OCI-M2 (cell line): Measurements from ENCODE around the gene MKRN1.
"Not testable (repeated sequence)": the region's sequence is repeated elsewhere in the genome, so short reads cannot be mapped to it uniquely, and the experiment has no call there.

Experiments used
- DNase-seq: peaks from one replicate; lab custom pipeline; 2025; ENCODE audit not compliant: unreplicated experiment; lab: John Stamatoyannopoulos, UW

MKRN1 gene, protein sequence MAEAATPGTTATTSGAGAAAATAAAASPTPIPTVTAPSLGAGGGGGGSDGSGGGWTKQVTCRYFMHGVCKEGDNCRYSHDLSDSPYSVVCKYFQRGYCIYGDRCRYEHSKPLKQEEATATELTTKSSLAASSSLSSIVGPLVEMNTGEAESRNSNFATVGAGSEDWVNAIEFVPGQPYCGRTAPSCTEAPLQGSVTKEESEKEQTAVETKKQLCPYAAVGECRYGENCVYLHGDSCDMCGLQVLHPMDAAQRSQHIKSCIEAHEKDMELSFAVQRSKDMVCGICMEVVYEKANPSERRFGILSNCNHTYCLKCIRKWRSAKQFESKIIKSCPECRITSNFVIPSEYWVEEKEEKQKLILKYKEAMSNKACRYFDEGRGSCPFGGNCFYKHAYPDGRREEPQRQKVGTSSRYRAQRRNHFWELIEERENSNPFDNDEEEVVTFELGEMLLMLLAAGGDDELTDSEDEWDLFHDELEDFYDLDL

DNA sequence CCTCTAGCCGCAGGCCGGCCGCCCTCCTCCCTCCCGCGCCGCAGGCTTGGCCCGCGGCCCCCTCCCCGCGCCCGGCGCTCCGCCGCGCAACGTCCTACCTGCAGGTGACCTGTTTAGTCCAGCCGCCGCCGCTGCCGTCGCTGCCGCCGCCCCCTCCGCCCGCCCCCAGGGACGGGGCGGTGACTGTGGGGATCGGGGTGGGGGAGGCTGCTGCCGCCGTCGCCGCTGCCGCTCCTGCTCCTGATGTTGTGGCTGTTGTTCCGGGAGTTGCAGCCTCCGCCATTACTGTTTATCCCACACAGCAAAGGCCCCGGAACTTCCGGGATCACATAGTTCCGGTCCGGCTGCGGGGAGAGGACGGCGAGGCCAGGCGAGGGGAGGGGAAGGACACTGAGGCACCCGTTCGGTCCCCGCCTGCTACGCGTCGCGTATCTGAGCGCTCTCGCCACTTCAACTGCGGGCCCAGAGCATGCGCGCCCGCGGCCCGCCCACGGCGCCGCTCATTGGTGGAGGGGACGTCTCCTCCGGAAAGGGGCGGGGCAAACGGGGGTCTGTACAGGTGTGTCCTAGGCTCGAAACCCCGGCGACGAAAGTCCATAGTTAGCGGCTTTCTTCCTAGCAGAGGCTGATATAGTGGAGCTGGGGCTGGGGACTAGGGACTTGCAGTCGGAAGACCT lies at the start of gene MKRN1:
MKRN1 (minus strand) TSS at position 444 of the 677 bp plus-strand sequence; CDS start at position 283, 161 bp downstream.
- DNase-seq, result peak; percentile 86

DNA sequence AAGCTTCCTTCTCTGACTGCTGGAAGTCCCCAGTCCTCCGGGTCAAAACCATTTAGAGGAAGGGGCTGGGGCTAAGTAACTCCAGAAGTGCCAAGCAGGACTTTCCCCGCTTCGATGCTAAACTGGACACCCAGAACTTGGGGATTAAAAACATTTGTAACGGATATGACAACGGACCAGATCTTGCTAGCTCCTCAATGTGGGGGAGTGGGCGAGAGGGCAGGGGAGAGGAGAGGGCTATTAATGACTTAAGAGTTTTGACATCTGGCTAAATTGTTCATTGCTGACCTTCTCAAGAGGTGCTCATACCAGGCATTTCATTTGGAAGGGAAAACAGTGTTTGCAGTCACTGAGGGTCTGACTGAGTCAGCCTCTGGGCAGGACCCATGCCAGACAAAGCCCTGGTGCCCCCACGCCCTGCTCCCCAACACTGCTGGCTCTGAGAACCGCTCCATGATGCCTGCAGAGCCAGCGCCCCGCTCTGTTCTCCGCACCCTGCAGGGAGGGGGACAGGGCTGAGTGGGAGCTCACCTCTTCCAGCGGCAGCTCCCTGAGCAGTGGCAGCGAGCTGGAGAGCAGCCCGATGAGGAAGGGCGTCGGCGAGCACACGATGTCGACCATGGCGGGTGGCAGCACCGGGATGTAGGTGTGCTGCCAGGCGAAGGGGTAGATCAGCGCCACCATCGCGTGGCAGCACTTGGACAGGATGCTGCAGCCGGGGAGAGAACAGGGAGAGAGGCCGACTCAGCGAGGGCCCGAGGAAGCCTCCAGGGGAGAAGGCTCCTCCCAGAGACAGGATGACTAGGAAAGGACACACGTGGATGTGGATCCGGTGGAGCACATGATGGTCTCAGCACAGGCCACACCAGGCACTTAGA lies 47.7 kb upstream of the MKRN1 start:
- no peak for DNase-seq

DNA sequence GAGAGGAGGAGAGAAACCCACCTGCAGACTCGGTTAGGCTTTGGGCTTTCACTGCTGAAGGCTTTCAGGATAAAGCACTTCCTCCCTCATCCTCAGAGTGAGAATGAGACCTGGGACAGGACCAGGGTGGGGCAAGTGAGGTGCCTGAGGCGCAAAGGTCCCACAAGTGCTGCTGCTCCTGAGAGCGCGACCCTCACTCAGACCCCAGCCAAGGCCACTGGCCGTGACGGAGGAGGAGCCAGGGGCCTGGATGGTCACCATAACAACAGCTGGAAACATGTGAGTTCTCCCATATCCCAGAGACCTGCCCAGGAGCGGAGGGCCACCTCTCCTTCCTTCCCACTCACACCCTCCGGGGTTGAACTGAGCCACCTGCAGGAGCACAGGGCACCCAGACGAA lies 46.9 kb upstream of the MKRN1 start:
- DNase-seq, result no peak

DNA sequence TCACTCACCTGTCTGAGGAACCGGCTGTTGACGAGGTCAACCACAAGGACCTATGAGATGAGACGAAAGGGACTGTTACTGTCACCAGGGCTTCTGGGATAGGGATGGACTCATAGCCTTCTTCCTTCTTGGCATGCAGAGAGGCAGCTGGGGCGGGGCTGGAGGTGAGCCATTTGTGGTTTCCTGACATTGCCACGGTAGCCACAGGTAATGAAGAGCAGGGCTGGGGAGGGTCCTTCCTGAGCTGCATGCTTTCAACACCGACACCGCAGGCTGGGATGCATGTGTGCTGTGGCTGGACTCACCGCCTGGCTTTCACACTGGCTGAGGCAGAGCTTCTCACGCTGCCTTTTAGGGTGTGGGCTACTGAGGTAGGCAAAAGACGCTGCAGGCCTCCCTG lies 46.4 kb upstream of the MKRN1 start:
- no peak for DNase-seq

DNA sequence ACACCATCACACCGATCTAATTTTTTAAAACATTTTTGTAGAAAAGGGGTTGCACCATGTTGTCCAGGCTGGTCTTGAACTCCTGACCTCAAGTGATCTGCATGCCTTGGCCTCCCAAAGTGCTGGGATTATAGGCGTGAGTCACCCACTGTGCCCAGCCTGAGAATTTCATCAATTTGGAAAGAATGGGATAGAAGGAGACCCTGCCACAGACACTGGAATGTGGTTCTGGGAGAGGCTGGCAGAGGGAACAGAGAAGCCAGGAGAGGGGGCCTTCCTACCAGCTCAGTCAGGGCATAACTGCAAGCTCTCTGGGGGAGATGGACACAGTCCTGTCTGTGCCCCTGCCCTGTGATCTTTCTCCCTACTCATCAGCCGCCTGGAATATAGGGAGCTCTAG lies 42.1 kb upstream of the MKRN1 start:
- no peak for DNase-seq

DNA sequence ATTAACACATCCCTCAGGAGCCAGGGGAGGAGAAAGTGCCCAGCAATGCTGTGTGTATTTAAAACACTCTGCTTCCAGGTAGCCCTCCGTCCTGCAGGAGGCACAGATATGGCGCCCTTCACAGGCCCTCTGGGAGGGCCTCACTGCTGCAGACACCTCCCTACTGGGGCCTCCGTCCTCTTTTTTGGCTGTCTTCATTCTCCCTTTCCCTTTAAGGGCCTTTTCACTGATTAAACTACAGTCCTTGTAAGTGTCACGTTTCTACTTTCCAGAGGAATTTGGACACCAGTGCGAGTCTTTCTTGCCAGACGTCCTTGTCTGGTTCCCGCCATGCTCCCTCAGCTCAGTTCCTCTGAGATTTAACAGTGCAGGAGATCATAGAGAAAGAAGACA lies 39.7 kb upstream of the MKRN1 start:
- no peak for DNase-seq

DNA sequence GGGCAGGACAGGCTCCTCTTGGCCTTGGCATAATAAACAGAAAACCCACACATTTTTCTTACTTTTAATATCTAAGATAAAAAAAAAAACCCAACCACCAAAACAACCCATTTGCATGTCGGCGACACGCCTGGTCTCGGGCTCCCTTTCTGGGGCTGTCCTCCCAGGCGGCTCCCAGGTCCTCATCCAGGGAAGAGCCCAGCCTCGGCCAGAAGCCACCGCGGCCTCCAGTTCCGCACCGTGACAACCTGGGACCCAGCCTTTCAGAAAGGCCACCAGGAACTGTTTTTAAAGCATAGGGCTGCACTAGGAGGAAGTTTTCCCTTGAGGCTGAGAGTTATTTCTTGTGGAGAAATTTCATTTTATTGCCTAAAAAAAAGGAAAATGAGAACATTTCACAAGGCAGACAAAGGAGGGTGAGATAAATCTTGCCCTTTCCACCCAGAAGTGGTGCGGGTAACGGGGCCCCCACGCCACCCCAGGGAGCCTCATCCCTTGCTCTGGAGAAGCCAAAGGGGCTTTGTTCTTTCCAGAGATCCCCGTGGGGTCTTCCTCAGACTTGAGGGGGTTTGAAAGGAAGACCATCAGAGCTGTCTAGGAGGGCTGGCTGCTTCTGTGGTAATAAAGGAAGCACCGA lies 39.2 kb upstream of the MKRN1 start:
- no peak for DNase-seq

DNA sequence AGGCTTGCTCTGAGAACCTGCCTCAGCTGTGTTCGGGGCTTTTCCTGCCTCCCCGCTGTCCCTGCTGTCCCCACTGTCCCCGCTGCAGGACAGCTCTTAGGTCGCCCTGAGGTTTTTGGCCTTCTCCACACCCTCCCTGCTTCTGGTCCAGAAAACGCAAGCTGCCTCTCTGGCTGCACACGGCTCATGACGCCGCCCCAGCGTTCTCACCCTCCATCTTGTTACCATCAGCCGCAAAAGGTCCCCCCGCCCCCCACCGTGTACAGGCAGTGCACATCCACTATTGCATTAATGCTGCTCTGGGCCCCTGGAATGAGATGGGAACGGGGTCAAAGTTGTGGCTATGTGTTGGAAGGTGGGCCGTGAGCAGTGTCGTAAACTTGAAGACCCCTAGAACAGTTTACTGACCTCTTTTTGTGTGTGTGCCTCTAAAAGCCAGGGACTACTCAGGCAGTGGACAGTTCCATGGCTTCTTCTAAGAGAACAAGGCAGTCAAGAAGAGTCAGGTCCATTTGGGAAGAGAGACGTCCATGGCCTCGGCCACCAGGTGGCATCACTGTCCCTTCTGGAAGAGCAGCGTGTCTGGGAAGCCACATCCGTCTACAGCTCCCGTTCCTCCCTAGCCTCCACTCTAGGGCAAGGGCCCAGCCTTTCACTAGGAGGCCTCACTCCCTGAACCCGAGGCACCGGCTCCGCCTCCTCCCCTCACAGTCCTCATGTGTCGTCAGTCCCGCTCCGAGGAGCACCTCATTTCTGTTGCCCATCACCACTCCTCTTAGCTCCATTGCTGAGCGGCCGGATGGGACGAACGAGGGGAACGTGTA lies 38.5 kb upstream of the MKRN1 start:
- peak; percentile 89 for DNase-seq

DNA sequence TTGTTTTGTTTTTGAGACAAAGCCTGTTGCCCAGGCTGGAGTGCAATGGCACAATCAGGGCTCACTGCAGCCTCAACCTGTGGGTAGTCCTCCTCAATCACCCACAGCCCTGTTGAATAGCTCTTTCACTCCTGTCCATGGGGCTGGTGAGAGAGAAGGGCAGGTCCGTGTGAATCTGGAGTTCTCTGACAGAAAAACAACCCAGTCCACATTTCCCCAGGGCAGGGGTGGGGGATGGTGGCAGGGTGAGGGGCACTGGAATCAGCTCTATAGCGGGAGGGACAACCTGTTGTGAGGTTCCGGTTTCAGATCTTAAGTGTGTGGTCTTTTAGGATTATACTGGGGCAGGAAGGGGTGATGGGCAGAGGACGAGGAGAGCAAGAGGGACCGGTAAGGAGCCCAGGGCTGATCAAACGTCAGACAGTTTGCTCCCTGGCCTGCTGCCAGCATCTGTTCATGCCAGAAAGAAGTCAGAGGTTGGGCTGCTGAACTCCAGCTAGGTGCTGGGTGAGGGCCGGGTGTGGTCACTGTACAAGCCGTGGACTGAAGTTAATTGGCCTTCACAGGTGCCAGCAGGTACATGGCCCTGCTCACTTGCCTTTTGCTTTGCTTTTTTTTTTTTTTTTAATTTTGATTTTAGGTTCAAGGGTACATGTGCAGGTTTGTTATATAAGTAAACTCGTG lies 33.2 kb upstream of the MKRN1 start:
- no peak for DNase-seq

DNA sequence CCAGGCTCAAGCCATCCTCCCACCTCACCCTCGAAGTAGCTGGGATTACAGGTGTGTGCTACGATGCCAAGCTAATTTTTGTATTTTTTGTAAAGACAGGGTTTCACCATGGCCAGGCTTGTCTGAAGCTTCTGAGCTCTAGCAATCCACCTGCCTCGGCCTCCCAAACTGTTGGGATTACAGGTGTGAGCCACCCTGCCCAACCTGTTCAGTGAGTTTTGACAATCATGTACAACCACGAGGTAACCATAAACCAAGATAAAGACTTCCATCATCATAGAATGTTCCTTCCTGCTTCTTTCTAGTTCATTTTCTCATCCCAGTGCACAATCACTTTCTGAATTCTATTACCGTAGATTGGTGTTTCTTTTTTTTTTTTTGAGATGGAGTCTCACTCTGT lies 30.5 kb upstream of the MKRN1 start:
- no peak for DNase-seq

DNA sequence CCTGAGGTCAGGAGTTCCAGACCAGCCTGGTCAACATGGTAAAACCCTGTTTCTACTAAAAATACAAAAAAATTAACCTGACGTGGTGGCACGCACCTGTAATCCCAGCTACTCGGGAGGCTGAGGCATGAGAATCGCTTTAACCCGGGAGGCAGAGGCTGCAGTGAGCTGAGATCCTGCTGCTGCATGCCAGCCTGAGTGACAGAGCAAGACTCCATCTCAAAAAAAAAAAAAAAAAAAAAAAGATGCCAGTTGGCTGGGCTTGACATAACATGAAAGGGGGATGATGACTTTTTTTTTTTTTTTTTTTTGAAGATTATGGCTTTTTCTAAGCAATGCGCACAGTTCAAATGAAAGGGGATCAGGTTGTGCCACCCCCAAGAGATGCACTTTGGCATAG lies 28.3 kb upstream of the MKRN1 start:
- not testable (repeated sequence) for DNase-seq

DNA sequence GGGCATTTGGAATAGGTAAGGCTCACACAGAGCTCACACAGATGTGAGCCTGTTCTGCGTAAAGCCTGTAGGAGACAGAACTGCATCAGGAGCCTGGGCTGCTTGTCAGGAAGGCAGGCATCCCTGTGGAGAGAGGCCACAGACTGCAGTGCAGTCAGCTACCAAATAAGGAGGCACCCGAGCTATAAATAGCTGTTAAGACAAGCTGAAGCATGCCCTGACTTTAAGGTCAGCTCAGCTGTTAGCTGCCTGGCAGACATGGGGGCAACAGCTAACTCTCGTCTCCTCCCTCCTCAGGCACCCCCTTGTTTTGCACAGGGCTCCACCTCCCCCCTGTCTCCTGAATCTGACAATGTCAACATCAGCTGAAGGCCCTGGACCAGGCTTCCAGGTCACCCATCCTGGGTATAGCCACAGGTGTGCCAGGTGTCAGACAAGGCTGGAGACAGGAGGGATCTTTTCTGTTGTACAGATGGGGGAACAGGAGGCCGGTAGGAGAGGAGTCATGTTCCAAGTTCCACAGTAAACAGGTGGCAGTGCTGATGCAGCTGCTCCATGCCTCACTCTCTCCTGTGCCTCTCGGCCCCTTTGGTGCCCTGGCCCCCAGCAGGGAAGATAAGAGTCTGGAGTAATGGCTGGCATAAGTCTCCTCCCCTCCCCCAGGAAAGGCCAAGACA lies 27.6 kb upstream of the MKRN1 start:
- DNase-seq, result no peak

DNA sequence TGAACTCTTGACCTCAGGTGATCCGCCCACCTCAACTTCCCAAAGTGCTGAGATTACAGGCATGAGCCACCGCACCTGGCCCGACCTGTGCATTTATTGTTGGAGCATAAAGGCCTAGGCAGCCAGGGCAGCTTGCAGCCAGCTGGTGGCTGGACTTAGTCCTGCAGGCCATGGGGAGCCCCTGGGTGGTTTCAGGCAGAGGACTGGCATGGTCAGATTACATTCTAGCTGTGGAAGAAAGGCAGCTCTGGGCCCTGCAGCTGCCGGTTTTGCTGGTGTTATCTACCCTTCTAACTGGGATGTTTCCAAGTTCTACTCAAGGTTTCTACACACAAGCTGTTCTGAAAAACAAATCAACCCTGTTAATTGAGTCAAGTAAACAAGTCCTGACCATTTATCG lies 22.7 kb upstream of the MKRN1 start:
- no peak for DNase-seq

DNA sequence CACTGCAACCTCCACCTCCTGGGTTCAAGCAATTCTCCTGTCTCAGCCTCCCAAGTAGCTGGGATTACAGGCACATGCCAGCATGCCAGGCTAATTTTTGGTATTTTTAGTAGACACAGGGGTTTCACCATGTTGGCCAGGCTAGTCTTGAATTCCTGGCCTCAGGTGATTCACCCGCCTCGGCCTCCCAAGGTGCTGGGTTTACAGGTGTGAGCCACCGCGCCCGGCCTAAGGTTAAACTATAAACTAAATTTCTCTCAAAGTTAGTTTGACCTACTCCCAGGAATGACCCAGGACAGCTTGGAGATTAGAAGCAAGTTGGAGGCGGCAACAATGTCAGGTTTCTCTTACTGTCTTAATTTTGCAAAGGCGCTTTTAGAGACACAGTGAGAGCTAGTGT lies 18.5 kb upstream of the MKRN1 start:
- DNase-seq, result not testable (repeated sequence)

DNA sequence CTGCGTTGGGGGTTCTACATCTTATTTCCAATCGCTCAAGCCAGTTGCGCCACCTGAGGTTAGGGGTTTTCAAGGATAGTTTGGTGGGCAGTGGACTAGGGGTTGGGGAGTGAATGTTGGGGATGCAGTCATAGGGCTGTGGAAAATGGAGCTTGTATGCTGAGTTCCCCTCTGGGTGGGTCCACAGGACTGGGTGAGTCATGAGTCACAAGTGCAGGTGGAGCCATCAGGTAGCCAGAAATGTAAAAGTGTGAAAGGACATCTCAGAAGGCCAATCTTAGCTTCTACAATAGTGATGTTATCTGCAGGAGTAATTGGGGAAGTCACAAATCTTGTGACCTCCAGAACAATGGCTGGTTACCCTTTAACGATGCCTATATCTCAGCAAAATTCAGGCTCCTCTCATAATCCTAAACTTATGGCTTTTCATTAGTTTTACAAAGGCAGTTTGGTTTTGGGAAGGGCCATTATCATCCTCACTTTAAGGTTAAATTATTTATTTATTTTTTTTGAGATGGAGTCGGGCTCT lies 18.0 kb upstream of the MKRN1 start:
- no peak for DNase-seq

DNA sequence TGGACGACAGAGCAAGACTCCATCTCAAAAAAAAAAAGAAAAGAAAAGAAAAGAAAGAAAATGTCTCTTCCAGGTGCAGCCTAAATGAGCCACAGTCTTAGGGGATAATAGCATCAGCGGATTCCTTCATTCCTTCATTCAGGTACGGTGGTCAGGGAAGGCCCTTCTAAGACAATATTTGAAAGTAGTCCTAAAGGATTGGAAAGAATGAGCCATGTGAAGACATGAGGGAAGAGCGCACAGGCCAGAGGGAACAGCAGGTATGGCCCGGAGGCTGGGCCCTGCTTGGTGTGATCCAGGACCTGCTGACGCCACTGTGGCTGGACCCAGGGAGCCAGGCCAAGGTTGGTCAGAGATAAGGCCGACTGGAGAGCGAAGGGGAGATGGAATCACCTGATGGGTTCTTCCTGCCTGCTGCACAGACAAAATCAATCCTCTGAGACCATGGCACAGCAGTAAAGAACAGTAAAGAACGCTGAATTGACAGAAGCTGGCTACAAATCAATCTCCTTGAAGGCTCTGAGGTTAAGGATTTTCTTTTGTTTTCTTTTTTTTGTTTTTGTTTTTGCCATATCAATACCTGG lies 16.3 kb upstream of the MKRN1 start:
- no peak for DNase-seq

DNA sequence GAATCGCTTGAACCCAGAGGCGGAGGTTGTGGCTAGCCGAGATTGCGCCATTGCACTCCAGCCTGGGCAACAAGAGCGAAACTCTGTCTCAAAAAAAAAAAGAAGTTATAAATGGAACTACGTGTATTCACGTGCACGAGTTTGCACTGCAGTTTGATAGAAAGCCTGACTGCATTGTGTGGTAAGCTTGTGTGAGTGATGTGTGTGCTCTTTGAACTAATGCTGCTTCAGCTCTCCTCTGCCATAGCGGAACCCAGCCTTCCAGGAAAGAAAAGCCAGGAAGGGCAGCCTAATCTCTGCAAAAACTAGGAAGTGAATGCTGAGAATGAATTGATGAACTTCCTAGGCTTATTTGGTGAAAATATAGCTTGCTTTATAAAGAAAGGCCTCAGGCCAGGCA lies 15.6 kb upstream of the MKRN1 start:
- DNase-seq, result no peak

DNA sequence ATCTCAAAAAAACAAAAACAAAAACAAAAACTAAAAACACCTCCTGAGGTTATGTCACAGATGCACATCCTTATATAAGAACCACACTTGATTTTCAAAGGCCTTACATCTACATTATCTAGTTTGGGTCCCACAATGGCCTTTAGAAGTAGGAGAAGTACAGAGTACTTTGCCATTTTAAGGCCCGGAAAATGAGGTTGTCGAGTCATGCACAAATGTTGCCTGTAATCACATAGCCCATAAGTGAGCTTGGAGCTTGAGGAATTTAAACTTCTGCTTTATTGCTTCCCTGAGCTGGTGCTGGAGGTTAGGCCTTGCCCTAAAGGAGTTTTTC lies 9.7 kb upstream of the MKRN1 start:
- DNase-seq, result no peak
